Measurements from ENCODE around the gene LRRC74B.

DNA sequence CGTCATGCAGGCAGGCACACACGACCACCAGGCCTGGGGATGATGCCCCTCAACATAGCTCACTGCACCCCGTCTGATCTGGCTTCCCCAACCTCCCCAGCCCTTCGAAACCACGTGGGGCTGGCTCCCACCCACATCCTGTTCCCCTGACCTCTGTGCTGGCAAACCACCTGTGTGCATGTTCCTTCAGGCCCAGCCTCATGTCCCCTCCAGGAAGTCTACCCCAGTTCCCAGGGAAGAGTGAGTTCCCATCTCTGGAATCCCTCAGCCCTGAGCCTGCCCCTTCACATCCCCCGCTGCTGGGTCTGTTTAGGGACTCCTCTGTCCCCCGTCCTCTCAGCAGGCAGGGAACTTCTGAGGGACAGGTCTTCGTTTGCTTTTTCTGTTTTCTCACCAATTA lies 20.5 kb upstream of the LRRC74B start:
- TF ChIP-seq EZH2phosphoT487 (IDR thresholded peaks at IDR 0.05; ENCODE audit: insufficient read depth, low read depth) (no peak), EZH2 (IDR thresholded peaks at IDR 0.05; ENCODE audit: insufficient read depth, poor library complexity, severe bottlenecking) (no peak)
